HG02981 (cell line): ENCODE measurements around the gene KPTN.
"Not testable (repeated sequence)": the region's sequence is repeated elsewhere in the genome, so short reads cannot be mapped to it uniquely, and the experiment has no call there.

Source experiments
- ATAC-seq: cut with Tn5 transposase; IDR thresholded peaks from one replicate; pipeline ENCODE4 v1.9.1; 2021; ENCODE audit warnings: mild to moderate bottlenecking, moderate library complexity; ENCODE audit not compliant: unreplicated experiment

KPTN gene

DNA sequence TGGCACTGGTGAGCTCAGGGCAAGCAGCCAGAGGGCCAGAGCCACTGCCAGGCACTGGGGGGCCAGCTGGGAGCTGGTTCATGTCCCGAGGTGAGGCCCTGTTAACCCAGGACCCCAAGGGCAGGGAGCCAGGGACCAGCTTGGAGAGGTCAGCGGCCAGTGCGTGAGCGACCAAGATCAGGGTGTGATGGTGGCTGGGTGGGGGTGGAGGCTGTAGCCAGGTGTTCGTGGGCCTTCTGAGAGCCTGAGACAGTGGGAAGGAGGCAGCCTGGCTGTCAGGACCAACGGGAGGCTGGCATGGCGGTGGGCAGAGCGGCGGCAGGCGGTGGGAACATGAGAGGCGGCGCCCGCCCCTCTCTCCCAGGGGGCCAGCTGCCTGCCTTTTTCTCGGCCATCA lies 8.1 kb upstream of the KPTN start:
- no peak for ATAC-seq

DNA sequence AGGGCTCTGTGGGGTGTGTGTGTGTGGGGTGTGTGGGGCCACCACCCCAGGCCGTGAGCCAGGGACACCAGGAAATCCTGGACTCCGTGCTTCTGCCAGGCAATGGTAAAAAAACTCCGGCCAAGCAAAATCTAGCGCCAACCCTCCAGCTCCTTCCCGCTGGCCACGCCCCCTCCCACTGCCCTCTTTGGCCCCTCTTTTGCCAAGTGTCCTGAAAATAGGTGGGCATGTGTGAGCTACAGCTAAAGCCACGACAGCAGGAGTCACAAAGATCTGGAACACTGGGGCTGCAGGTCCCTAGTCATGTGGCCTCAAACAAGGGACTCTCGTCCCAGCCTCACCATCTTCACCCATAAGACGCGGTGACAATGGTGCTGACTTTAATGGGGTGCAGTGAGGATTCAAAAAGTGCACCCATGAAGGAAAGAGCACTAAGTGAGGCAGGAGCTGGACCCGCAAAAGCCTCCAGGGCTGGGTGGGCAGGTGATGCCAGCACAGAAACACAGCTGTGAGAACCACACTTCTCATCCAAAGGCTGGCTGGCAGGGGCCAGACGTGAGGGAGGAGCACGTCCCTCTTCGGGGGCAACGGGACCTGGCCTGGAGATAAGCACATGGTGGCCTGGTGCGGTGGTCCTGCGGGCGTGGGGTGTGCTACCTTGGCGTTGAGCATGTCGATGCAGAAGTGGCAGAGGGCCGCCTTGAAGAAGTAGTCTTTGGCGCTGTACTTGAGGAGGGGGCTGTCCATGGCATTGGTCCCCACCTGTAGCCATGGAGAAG lies 7.5 kb upstream of the KPTN start:
- ATAC-seq, result no peak

DNA sequence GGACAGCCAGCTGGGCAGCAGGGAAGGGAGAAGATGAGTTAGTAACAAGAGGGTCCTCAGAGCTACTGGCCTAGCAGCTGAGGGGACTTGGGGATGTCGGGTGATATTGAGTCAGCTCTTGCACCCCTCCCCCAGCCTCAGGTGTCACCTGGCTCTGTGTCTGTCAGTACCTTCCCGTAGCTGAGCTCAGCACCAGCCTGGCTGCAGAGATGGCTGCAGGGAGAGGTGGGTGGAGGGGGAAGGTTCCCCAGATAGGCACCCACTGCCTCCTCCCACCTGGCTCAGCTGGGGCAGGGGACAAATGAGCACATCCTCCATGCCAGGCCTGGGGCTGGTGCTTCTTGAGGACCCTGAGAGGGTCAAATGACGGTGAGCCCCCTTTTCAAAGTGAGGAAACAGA lies 6.8 kb upstream of the KPTN start:
- ATAC-seq, result no peak

DNA sequence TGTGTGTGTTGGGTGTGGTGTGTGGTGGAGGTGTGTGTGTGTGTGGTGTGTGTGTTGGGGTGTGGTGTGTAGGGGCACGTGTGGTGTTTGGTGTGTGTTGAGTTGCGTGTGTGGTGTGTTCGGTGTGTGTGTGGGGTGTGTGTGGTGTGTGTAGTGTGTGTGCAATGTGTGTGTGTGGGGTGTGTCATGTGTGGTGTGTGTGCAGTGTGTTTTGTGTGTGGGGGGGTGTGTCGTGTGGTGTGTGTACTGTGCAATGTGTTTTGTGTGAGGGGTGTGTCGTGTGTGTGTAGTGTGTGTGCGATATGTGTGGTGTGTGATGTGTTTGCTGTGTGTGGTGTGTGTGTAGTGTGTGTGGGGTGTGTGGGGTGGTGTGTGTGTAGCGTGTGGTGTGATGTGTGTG lies 6.0 kb upstream of the KPTN start:
- ATAC-seq, result no peak

DNA sequence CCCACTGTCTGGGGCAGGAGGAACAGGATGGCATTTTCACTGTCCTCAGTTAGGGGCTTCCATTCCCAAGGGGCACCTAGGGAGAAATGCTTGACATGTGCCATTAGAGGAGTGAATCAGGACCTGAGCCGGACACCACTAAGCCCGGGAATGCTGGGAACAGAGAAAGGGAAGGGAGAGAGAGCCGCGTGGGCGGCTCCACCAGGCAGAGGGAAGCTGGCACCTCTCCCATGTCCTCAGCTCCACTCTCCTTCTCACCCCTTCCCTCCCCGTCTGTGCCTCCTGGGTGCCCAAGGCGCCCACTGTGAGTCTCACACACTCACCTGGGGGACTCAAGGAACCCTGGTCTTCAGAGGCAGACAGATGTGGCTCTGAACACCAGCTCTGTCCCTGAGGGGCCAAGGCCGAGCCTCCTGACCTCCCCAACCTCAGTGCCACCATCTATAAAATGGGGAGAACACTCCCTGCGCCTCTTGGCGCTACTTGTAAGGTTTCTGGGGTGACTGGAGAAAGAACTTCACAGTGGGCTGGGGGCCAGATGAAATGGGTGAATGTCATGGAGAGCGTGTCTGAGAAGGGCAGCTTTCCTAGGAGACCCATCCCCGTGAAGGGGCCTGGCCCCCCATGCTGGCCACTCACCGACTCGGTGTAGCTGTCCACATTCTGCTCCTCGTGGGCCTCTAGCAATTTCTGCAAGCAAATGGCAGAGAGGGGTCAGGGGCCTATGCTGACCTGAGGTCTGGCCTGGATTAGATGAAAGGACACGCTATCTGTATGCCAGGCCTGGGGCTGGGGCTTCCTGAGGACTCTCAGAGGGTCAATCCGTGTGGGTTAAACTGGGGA lies 5.3 kb upstream of the KPTN start:
- ATAC-seq, result no peak

DNA sequence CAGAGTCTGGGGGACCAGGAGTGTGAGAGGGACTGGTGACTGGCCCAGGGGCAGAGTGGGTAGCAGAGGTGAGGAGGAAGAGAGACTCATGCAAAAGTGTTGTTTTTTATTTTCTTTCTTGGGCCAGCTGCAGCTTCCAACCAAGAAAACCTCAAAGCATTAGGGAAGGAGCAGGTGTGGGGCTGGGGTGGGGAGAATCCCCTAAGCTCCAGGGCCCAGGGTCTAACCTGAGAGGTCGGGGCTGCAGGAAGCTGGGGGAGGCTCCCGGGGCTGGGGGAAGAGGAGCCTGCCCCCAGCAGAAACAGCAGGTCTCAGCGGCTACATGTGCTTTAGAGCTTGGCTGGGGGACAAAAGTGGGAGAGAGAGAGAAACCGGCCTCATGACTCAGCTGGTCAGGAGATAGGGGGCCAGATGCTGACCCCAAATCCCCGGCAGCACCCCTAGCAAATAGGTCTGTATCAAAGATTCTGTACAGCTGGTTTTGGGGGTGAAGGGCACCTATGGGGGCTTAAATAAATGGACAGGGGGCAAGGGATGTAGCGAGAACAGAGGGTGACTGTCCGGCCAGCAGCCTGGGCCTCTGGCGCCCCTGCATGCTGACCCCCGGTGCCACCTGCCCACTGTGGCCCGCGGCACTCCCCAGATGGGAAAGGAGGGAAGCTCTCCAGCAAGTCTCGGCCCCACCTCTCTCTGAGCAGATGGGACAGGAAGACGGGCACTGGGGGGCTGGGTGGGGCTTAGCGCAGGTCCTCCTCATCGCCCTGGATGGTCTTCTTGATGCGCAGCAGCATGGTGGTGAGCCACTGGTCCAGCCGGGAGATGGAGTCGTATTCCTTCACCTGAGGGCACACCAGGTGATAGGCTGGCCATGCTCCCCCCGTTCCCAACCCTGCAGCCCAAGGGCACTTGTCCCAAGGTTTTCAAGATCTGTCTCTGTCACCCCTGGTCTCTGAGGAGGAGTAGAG lies 3.8 kb upstream of the KPTN start:
- ATAC-seq, result no peak

DNA sequence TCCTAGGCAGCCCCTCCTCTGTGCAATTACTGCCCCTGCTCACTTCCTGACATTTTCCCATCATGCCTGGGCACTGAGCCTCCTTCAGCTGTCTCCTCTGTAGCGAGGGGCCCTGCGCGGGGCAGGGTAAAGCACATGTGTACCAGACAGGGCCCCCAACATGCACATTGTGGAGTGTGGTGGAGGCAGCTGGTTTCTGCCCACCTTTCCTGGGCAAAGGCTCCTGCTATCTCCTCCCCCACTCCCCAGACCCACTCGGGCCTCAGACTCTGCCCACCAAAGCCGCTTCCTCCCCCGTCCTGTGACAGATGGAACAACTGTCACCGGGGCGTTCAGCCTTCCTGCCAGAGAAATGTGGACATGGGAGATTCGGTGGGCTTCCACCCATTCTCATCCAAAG lies 2.9 kb upstream of the KPTN start:
- ATAC-seq, result no peak

DNA sequence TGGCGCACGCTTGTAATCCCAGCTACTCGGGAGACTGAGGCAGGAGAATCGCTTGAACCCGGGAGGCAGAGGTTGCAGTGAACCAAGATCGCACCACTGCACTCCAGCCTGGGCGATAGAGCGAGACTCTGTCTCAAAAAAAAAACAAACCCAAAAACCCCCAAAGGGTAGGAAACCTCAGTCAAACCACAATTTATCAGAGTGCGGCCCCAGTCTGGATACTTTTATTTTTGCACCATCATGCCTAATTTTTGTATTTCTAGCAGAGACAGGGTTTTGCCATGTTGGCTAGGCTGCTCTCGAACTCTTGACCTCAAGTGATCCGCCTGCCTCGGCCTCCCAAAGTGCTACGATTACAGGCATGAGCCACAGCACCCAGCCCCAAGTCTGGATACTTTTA lies 2.2 kb upstream of the KPTN start:
- not testable (repeated sequence) for ATAC-seq

DNA sequence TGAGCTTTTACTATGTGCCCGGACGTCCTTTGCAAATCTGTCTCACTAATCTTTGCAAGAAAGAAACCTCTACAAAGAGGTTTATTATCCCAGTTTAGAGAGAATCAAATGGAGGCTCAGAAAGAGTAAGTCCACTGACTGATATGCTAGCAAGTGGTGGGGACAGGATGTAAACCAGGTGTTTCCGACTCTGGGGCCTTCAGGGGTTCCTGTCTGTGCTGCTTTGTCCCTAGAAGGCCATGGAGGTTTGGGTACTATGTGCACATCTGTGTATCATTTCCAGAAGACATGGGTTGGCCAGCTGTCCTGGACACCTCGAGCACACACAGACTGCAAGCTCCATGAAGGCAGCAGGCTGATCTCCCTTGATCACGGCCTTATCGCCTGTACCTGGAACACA lies 1.2 kb upstream of the KPTN start:
- no peak for ATAC-seq

DNA sequence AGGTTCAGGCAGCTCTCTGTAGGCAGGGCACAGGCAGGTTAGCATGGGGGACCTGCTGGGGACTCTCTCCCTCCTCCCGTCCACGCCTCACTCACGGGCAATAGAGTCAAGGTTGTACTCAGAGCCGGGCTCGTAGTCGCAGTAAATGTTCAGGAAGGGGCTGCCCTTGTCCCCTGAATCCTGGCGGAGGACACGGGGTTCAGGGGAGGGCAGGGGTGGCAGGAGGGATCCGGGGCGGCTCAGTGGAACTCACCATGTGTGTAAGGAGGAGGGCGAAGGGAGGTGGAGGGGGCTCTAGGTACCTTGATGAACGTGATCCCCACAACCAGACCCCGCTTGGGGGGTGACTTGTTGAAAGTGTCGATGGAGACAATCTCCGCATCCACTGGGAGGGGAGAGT lies 819 bp downstream of the KPTN start:
- no peak for ATAC-seq

DNA sequence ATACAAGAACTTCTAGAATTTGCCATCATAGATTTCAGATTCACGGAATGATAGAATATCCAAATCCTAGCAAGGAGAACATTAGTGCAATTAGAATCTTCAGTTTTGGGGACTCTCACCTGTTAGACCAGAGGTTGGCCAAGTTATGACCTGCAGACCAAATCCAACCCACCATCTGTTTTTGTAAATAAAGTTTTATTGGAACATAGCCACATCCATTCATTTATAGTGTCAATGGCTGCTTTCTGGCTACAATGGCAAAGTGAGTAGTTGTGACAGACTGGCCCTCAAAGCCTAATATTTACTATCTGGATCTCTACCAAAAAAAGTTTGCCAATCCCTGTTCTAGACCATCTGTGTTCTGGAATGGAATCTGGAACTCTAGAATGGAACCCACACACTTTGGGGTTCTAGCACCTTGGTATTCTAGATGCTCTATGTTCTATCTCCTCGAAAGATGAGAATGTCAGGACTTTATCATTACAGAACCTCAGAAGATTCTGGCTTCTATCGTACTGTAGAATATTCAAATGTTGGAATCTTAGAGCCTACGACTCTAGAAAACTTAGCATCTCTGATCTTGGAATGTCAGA lies 2.5 kb downstream of the KPTN start:
- ATAC-seq, result no peak

DNA sequence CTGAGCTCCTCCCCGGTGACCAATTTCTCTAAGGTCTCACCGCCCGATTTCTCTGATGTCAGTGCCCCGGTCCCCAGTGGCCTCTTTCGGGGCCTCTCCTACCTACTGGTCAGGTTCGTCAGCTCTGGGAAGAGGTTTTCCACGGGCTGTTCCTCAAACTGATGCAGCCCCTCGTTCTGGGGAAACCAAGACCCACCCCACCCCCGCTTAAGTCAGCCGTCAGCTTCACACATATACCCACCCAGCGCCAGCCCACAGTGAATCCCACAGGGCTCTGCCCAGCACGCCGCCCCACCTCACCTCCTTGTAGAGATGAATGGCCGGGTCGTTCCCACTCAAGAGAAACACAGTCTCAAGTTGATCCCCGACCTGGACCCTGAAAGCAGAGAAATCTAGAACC lies 3.4 kb downstream of the KPTN start:
- no peak for ATAC-seq

DNA sequence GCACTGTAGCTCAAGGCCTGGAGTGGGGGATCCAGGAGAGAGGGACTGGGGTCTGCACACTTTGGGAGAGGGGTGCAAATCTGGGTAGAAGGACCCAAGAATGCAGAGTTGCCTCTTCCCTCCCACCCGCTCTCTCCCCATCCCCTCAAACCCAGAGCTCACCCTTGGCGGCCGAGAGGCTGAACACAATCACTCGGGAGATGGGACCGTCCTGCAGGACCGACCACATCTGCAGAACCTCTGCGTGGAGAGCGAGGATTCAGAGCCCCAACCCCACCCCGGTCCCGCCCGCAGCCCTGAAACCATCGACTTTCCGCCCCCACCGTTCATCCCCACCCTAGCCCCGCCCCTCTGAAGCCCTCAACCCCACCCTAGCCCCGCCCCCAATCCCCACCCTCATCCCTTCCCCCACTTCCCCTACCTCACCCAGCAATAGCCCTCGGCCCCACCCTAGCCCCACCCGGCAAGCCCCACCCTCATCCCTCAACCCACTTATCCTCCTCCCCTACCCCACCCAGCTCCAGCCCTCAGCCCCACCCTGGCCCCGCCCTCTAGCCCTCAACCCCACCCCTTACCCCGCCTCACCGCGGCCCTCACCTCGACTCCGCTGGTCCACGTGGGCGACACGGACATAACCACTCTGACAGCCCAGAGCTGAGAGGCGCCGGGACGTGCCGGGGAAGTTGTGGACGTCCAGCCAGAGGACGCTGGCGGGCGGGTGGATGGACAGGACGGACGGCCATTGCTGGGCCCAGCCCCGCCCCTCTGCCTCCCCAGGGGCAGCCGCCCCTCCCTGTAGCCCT lies 4.1 kb downstream of the KPTN start:
- ATAC-seq, result no peak

DNA sequence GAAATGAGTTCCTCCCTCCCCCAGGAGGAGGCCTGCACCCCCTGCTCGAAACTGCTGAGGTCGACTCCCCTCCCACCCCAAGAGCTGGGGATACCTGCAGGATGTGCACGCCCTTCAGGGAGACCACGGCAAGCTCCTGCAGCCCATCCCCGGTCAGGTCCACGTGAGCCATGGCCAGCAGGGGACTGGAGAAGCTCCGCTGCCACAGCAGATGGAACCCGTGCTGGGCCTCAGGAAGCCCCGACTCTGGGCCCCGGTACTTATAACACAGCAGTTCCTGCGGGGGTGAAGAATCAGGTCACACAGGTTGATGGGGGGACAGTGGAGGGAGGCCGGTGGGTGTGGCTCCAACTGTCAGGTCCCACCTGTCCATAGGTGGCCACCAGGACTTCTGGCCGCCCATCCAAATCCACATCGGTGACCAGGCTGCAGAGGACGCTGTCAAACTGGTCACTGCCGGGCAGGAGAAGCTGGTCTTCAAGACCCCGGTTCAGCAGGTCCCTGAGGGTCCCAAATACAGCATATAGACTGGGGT lies 7.5 kb downstream of the KPTN start:
- no peak for ATAC-seq

DNA sequence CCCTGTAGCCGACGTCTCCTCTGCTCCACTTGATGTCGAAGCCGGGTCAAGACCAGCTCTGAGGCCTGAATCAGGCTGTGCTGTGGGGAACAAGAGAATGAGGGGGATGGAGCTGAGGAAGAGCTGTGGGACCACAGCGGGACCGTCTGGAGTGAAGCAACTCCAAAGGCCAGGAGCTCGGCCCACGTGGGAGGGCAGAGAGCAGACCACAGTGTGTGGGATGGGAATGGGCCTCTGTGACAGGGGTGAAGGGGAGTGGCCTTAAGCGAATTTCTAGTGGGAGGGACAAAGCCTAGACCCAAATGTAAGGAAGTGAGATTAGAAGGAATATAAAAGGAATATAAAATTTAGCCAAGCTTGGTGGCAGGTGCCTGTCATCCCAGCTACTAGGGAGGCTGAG lies 8.6 kb downstream of the KPTN start:
- no peak for ATAC-seq

DNA sequence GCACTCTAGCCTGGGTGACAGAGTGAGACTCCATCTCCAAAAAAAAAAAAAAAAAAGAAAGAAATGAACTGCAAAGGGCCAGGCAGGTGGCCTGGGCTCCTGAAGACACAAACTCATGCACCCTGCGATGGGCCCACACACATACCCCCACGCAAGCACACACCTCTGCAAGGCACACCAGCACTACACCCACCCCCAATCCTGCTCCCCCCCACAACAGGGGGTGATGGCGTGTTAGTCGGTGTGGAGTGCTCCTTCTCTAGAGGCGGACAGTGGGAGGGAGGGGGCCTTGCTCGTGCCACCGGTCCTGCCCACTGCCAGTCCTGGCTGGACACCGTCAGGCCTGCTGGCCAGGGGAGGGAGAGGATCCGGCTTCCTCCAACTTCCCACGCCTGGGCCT lies 10.7 kb downstream of the KPTN start:
- ATAC-seq, result no peak

DNA sequence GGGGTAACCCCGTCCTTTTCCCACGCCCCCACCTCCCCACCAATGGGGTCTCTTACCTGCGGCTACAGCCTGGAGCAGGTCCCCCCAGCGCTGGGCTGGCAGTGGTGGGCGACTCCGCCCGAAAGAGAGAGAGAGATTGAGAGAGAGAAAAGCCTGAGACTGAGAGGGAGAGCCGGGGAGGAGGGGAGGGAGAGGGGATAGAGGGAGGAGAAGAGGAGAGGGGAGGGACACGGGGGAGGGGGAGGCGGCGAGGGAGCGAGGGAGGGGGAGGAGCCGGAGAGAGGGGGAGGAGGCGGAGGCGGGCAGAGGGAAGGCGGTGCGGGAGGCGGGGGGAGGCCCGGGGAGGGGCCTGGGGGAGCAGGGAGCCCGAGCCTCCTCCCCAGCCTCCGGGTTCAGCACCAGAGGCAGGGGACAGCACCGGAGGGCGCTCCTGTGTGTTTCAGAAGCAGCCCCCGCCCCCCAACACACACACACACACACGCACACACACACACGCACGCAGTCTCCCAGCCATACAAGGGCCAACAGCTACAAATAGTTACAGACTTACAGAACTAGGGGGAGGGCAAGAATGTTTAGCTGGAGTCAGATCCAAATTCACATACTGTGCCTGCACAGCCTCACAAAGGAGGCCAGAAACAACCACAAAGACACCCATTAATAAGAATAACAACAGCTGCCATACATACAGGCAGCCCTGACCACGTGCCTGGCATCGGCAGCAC lies 12.1 kb downstream of the KPTN start, which contains the start of gene SLC8A2:
Gene SLC8A2 (minus strand): TSS at position 161 of the 725 bp plus-strand sequence. CDS start 5,490 bp downstream, outside the sequence.
- no peak for ATAC-seq

DNA sequence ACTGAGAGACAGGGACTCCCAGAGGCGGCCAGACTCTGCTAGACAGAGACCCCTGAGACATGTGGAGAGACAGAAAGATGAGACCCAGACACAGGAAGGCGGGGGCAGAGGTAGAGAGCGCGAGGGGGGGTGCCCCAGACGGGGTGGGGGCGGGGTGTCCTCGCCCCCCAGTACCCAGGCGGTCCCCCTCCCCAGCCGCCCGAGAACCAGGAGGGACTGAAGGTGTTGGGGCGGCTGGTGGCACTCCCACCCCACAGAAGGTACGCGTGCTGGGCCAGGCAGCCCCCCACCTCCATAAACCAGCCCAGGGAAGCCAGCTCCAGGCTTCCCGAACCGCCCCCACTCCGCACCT lies 12.7 kb downstream of the KPTN start:
- ATAC-seq, result no peak
